Stimulated activated CD4-positive, alpha-beta T cell treated with anti-CD3 and anti-CD28 coated beads, TNF-alpha, amount 100 ng/mL, for 1 hour (primary cell): Measurements from ENCODE around the gene IQSEC1.

Source experiments
- DNase-seq, 3 donors: peaks; one replicate each; pipeline ENCODE4 v3.0.0-alpha.2; 2020; ENCODE audit warnings: low read depth in 3 of 3, low spot score in 1 of 3

Gene IQSEC1

GRCh38 chr3:13003608-13004007 lies 69.6 kb downstream of the IQSEC1 start:
- DNase-seq: no peak

DNA sequence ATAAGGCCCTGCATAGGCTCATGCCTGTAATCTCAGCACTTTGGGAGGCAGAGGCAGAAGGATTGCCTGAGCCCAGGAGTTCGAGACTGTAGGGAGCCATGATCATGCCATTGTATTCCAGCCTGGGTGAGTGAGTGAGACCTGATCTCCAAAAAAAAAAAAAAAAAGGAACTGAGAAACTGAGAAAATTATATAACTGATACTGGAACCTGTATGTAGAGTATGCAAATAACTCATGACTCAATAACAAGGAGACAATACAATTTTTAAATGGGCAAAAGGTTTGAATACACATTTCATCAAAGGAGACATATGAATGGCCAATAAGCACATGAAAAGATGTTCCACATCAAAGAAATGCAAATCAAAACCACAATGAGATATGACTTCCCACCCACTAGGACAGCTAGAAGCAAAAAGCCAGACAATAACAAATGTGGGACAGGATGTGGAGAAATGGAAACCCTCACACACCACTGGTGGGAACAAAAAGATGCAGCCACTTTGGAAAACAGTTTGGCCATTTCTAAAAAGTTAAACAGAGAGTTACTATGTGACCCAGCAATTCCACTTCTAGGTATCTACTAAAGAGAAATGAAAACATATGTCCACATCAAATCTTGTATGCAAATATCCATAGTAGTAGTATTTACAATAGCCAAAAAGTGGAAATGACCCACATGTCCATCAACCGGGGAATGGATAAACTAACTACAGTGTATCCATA lies 70.7 kb downstream of the IQSEC1 start:
- DNase-seq: no peak

- DNase-seq: no peak
Observed at GRCh38 chr3:12999147-13000140, 73.8 kb downstream of the IQSEC1 start.

GRCh38 chr3:12998648-12999047 lies 74.6 kb downstream of the IQSEC1 start:
- no peak for DNase-seq

- DNase-seq: no peak
Observed at GRCh38 chr3:12997387-12997786, 75.8 kb downstream of the IQSEC1 start.

GRCh38 chr3:12996181-12996506 lies 77.1 kb downstream of the IQSEC1 start:
- no peak for DNase-seq

DNA sequence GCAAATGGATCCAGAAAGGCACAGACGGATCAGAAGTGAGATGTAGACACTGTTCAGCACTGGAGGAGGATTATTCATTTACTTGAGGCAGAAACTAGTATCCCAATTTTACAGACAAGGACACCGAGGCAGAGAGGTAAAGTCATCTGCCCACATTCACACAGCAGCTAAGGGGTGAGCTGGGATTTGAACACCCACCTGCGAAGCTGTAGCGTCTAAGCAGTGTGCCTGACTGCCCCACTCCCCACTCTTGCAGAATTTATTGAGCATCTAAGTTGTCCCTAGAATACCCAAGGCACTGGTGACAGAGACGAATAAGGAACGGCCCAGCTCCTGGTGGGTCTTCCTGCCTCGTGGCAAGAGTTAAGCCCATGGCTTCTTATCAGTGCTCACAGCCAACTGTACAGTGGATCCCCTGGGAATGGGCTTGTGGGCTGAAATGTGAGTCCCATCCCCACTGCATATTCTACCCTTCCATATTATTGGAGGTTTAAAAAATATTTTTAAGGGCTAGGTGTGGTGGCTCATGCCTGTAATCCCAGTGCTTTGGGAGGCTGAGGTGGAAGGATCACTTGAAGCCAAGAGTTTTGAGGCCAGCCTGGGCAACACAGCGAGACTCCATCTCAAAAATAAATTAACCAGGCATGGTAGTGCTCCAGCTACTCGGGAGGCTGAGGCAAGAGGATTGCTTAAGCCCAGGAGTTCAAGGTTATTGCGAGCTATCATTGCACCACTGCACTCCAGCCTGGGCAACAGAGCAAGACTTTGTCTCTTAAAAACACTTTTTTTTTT lies 77.6 kb downstream of the IQSEC1 start:
- no peak for DNase-seq

GRCh38 chr3:12994607-12995388 lies 78.4 kb downstream of the IQSEC1 start:
- DNase-seq: peak; percentile 54 to 90 (median 74)

- no peak for DNase-seq
Observed at GRCh38 chr3:12994357-12994606, 78.9 kb downstream of the IQSEC1 start.

GRCh38 chr3:12993517-12994356 lies 79.5 kb downstream of the IQSEC1 start:
- DNase-seq: no peak

DNA sequence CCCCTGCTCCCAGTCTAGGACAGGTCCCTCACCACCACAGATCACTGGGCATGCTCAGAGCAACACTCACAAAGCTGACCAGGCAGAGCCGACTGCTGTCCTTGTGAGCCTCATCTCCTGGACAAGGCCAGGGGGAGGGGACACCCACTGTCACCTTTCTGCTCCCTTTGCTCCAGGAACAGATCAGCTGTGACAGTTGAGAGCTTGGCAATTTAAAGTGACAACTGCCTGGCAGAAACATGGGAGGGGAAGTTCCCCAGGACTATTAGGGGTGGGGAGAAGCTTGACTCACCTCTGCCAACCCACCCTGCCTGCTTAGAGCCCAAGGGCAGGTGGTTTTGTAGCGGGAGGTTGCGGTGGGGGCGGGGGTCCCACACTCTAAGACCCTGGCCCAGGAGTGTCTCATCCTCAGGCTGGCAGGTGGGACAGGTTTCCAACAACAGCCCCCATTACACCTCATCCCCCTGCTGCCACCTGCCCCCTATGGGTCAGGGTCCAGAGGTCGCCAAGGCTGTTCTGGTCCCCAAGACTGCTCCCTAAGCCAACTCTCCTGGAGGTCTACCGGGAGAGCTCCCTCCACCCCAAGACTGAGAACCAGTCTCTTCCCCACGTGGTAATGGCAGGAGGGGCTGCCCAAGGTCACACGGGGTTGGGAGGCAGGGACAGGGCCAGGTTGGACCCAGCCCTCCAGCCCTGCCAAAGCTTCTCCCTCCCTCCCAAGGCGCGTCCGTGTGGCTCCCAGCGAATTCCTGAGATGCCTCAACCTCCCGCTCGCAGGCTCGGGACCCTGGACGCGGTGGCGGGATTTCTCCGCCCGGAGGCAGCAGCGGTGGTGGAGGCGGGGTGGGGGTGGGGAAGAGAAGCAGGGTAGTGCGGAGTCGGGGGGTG lies 80.4 kb downstream of the IQSEC1 start:
- DNase-seq: no peak

DNA sequence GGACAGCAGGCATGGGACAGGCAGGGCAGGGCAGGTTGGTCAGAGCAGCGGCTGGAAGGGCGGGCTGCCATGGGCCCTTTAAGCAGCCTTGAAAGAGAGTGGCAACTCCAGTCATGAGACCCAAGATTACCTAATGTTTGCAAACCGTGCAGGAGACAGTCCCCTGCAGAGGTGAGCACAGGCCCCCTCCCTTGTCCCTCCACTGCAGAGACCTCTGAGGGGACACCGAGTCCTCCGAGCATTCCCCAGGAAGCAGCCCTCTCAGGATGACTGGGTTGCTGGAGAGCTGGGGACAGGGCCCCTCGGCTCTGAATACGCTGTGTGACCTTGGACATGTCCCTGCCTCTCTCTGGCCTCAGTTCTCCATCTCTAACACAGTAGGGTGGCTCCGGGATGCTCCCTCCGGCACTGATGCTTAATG lies 81.4 kb downstream of the IQSEC1 start:
- no peak for DNase-seq

DNA sequence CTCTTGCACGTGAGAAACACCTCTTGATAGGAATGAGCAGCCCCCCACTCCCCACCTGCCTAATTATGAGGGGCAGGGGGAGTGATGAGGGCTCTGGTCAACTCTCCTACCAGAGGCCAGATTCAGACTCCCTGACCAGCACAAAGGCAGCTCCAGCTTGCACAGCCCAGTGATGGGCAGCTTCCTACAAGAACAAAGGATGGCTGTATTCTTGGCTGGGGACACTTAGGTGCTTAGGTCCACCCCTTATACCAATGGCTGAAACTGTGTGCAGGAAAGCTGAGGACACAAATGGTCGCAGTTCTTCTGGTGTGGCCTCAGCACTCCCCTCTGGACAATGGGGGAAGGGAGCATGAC lies 81.8 kb downstream of the IQSEC1 start:
- no peak for DNase-seq

DNA sequence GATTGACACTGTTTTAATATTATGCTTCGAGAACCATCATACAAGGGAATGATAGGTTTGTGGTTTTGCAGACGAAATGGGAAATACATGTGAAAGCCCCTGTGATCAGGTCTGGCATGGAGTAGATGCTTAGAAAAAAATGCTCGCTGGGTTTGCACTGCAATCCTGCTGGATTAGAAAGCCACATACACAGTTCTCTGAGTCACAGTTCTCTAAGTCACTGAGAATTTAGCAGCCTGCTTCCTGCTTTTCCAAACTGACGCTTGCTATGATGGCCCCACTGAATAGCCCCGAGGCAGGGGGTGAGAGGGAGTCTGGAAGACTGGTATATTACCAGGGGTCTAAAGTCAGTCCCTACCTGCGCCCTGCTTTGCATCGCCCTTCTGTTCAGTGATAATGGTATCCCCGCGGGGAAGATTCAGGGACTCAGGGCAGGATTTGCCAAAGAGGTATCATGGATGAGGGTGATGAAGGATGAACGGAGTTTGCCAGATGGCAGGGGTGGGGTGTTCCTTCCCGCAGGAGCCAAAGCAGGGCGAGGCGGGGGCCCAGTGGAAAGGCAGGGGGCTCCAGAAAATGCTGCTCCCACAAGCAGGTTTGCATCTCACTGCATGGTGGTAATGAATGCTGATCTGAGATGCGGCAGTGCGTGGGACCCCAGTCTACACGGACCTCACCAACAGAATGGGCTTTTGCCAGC lies 82.3 kb downstream of the IQSEC1 start:
- DNase-seq: no peak

DNA sequence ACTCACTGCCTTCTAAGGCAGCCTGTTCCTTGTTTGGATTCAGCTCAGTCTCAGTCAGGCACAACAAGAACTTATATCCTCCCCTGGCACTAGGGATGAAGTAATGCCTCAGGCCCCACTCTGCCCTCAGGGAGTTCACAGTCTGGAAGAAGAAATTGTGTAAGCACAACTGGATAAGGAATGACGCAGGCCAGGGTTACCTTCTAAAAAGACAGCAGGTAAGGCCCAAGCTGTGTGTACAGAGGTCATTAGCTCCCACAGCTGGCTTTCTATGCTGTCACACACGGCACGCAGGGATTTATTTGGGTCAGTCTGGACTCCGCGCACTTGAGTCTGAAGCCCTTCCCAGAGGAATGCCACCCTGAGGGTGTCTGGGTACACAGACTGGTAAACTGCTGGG lies 82.9 kb downstream of the IQSEC1 start:
- DNase-seq: no peak

DNA sequence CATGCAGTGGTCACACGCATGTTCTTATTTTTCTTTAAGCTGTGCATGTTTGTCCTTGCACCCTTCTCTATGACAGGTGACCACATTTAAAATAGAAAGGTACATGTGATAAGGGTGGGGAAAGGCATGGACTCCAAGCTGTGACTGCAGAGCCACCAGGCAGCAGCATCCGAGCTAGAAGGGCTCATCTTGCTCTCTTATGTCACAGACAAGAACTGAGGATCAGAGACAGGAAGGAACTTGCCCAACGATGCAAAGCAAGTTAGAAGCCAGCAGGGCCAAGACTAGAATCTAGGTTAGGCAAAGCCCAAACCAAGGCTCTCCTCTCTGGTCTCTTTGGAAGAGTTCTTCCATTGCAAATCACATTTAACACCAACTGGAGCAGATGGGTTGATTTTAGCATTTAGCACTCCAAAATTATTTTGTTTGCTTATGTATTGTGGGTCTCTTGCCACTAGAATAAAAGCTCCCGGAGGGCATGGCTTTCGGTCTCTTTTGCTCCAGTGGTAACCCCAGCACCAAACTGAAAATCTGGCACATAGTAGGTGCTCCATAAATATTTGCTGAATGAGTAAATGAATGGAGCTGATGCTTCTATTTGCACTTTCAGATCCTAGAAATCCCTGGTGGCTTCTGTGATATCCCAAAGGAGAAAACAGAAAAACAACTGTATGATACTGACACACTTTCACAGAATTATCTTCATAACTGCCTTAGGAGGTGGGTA lies 84.3 kb downstream of the IQSEC1 start:
- no peak for DNase-seq

DNA sequence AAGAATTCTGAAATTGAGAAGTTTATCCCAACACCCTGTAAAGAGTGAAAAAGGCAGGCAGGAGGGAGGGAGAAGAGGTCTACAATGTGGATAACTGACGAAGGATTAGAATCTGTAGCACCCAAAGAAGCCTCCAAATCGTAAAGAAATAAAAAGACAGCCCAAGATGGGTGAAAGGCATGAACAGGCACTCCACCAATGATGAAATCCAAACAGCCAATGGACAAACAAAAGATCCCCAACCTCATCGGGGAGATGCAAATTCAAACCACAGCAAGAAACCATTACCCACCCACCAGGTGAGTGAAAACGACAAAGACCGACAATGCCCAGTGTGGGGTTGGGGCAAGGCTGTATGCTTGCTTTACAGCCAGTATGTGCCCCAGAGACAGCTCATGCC lies 85.6 kb downstream of the IQSEC1 start:
- no peak for DNase-seq

DNA sequence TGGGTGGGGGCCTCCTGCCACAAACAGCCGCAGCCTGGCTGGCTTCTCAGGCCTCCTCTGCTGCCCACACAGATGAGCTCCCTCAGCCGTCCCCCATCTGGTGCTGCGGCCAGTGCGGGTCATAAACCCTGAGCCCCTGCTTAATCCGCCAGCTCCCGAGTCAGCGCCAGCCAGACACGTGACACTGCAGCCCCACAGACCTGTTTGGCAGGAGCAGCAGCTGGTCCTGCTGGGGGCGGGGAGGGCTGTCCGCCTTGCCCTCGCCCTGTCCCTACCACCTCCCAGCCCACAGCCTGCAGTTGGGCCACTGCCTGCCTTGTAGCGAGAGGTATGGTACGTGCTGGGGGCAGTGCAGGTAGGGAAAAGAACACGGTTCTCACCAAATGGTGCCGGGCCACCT lies 86.2 kb downstream of the IQSEC1 start:
- no peak for DNase-seq
